H1 (cell line): ENCODE results near the gene NETO1. TPM values are rescaled to one million over a fixed set of nuclear protein-coding genes. Genes with fewer than 3 reads are reported as not detected.

Experiments
- BACH1 ChIP-seq: IDR thresholded peaks from 2 replicates; pipeline ENCODE4 v1.6.1; 2012; ENCODE audit warnings: low read length, improper control_type of control experiment
- BRCA1 ChIP-seq: IDR thresholded peaks from 2 replicates; pipeline ENCODE4 v1.6.1; 2012; ENCODE audit warnings: low read depth, low read length, improper control_type of control experiment
- CEBPB ChIP-seq: IDR thresholded peaks from 2 replicates; pipeline ENCODE4 v1.6.1; 2012; ENCODE audit warnings: low read depth, low read length
- CHD2 ChIP-seq: IDR thresholded peaks from 2 replicates; pipeline ENCODE4 v1.6.1; 2012; ENCODE audit warnings: low read length, improper control_type of control experiment
- CTBP2 ChIP-seq: IDR thresholded peaks from 2 replicates; pipeline ENCODE4 v1.7.0; 2011; ENCODE audit warnings: borderline replicate concordance, mild to moderate bottlenecking, moderate library complexity, mixed read lengths, low read length; ENCODE audit not compliant: insufficient read depth, insufficient read length
- EP300 ChIP-seq, 2 experiments: IDR thresholded peaks; 1 replicate in 1 of 2; 2 replicates in 1 of 2; pipeline ENCODE4 v1.6.1; 2011 to 2012; ENCODE audit warnings: low read depth in 2 of 2, low read length in 2 of 2, mild to moderate bottlenecking in 2 of 2, borderline replicate concordance in 1 of 2, inconsistent platforms in 1 of 2, moderate library complexity in 1 of 2
- EZH2 ChIP-seq: fragments of 200-600 bp; sonication (generic); IDR thresholded peaks from 2 replicates; pipeline ENCODE4 v1.7.1; 2012; ENCODE audit warnings: low read depth, mild to moderate bottlenecking, moderate library complexity, low read length, inconsistent platforms; ENCODE audit not compliant: severe bottlenecking
- GABPA ChIP-seq: IDR thresholded peaks from 2 replicates; pipeline ENCODE4 v1.6.1; 2011; ENCODE audit warnings: mild to moderate bottlenecking, low read length, moderate library complexity, borderline replicate concordance; ENCODE audit not compliant: insufficient read depth
- HDAC2 ChIP-seq, 2 experiments: fragments of 300-600 bp in 1 of 2; sonication (generic) in 1 of 2; IDR thresholded peaks; 2 replicates each; pipeline ENCODE4 v1.6.1; 2011 to 2012; ENCODE audit warnings: low read depth in 2 of 2, low read length in 2 of 2, mild to moderate bottlenecking in 2 of 2, moderate library complexity in 2 of 2, borderline replicate concordance in 1 of 2, inconsistent platforms in 1 of 2
- PHF8 ChIP-seq: fragments of 200-600 bp; sonication (generic); conservative IDR thresholded peaks from 2 replicates; pipeline ENCODE4 v1.7.1; 2012; ENCODE audit warnings: low read depth, mild to moderate bottlenecking, inconsistent platforms, low read length, moderate library complexity
- POLR2A ChIP-seq, 2 experiments: IDR thresholded peaks; 1 replicate in 1 of 2; 2 replicates in 1 of 2; pipeline ENCODE4 v1.6.1; 2011; ENCODE audit warnings: low read depth in 2 of 2, low read length in 2 of 2, mild to moderate bottlenecking in 2 of 2; ENCODE audit errors: control extremely low read depth in 1 of 2
- POLR2AphosphoS5 ChIP-seq: IDR thresholded peaks from 2 replicates; pipeline ENCODE4 v1.6.1; 2011; ENCODE audit warnings: low read depth, low read length
- RAD21 ChIP-seq, 2 experiments: IDR thresholded peaks in 1 of 2; conservative IDR thresholded peaks in 1 of 2; 2 replicates each; pipeline ENCODE4 v1.6.1; 2011; ENCODE audit warnings: low read depth in 2 of 2, low read length in 2 of 2, improper control_type of control experiment in 1 of 2, inconsistent platforms in 1 of 2, mild to moderate bottlenecking in 1 of 2, moderate library complexity in 1 of 2
- RNF2 ChIP-seq: fragments of 200-900, 300-1000 bp; sonication (generic); IDR thresholded peaks from 2 replicates; pipeline ENCODE4 v1.7.1; 2016; ENCODE audit warnings: borderline replicate concordance, low read depth, mild to moderate bottlenecking, antibody characterized with exemption, low read length; ENCODE audit not compliant: poor library complexity, severe bottlenecking; ENCODE audit errors: missing control alignments
- RXRA ChIP-seq: IDR thresholded peaks from 2 replicates; pipeline ENCODE4 v1.6.1; 2011; ENCODE audit warnings: low read depth, mild to moderate bottlenecking, low read length, moderate library complexity; ENCODE audit not compliant: insufficient read depth
- SIN3A ChIP-seq, 2 experiments: IDR thresholded peaks in 1 of 2; conservative IDR thresholded peaks in 1 of 2; 2 replicates each; pipeline ENCODE4 v1.6.1; 2011 to 2012; ENCODE audit warnings: low read length in 2 of 2, improper control_type of control experiment in 1 of 2, low read depth in 1 of 2, mild to moderate bottlenecking in 1 of 2
- SIRT6 ChIP-seq: IDR thresholded peaks from one replicate; pipeline ENCODE4 v1.7.1; 2012; ENCODE audit warnings: low read length, inconsistent platforms
- SP2 ChIP-seq: IDR thresholded peaks from 2 replicates; pipeline ENCODE4 v1.6.1; 2012; ENCODE audit warnings: mild to moderate bottlenecking, low read length, inconsistent platforms
- SRF ChIP-seq: IDR thresholded peaks from 2 replicates; pipeline ENCODE4 v1.6.1; 2011; ENCODE audit warnings: mild to moderate bottlenecking, low read depth, low read length, moderate library complexity
- TAF7 ChIP-seq: optimal IDR thresholded peaks from 2 replicates; pipeline ENCODE3; 2011; ENCODE audit warnings: low read depth, mild to moderate bottlenecking, inconsistent platforms, low read length, moderate library complexity, borderline replicate concordance
- polyA plus RNA-seq, 7 experiments: library from polyadenylated mRNA; depleted of rRNA in 3 of 7; stranded (reverse) in 5 of 7; unstranded in 2 of 7; fragments of >200 nt in 5 of 7; fragments of 200-250 nt in 2 of 7; gene quantifications; 1 replicate in 5 of 7; 2 replicates in 1 of 7; 4 replicates in 1 of 7; pipeline versions ENCODE4 v1.2.1 to v1.2.3, GENCODE V29; 2011 to 2013; ENCODE audit warnings: missing spikeins in 2 of 7, mixed read lengths in 2 of 7
- total RNA-seq: library from RNA; stranded (reverse); fragmentation: NEBNext Ultra II Directional; extraction: Animal tissue kit (Norgen Biotek cat#: 25700); gene quantifications from 2 replicates; pipeline ENCODE4 v1.2.1, GENCODE V29; 2021
- TF ChIP-seq, protein P1 (sequence below): IDR thresholded peaks from 2 replicates; pipeline ENCODE4 v1.6.1; 2012; ENCODE audit warnings: inconsistent platforms
- TF ChIP-seq, protein P2 (sequence below): IDR thresholded peaks from 2 replicates; pipeline ENCODE4 v1.6.1; 2011; ENCODE audit warnings: low read length, improper control_type of control experiment

The NETO1 gene
- total and polyA plus RNA-seq, 2 of the 8 experiments (the other 6 are each of a cell fraction or from before 2014, with no cell fraction given) = 3.0 to 19.3 TPM

DNA sequence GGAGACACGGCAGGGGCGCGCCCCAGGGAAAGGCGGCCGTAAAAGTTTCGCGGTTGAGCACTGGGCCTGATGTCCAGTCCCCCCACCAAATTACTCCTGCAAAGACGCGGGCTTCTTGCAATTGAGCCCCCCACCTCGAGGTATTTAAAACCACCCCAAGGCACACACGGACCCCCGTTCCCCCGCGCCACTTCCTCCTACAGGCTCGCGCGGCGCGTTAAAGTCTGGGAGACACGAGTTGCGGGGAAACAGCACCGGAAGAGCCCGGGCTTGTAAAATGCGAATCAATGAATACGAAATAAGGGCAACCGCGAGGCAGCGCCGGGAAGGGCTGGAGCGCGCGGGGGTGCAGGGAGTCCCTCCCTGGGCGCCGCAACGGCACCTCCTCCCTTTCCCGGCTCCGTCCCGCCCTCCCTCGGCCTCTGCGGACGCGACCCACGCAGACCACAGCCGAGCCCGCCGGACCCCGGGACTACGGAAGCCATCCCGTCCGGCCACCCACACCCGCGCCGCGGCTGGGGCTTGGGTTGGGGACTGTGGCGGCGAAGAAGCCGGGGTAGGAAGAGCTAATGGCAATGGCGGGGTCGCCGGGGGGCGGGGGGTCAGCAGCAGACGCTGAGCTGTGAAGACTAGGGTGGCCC lies 918 bp upstream of the NETO1 start (continued):
- TF ChIP-seq HDAC2 (IDR thresholded peaks at IDR 0.05; ENCODE audit: borderline replicate concordance in 1 of 2, low read depth in 2 of 2, low read length in 2 of 2) (no peak), BACH1 (peak; percentile 5; the same call in 1 of the 2 replicates), RXRA (no peak), EZH2 (peak; percentile 42), SRF (no peak), SP2 (no peak), CEBPB (no peak), GABPA (no peak), SIRT6 (no peak), TAF7 (no peak), POLR2AphosphoS5 (no peak), PHF8 (0 out of 2 replicates have a peak, but pooled peaks have one; percentile 18), CTBP2 (peak; percentile 82), RAD21 (IDR thresholded peaks at IDR 0.05 in 1 of 2, conservative IDR thresholded peaks at IDR 0.05 in 1 of 2; ENCODE audit: low read depth in 2 of 2, low read length in 2 of 2) (no peak; a peak in 1 of 4 replicates), BRCA1 (no peak), POLR2A (IDR thresholded peaks at IDR 0.05; ENCODE audit: control extremely low read depth in 1 of 2, low read depth in 2 of 2, low read length in 2 of 2) (no peak), CHD2 (no peak), RNF2 (peak; percentile 68), EP300 (IDR thresholded peaks at IDR 0.05; ENCODE audit: borderline replicate concordance in 1 of 2, low read depth in 2 of 2, low read length in 2 of 2) (no peak), SIN3A (conservative IDR thresholded peaks at IDR 0.05 in 1 of 2, IDR thresholded peaks at IDR 0.05 in 1 of 2; ENCODE audit: low read depth in 1 of 2, low read length in 2 of 2) (no peak)
- TF ChIP-seq, protein P1, sequence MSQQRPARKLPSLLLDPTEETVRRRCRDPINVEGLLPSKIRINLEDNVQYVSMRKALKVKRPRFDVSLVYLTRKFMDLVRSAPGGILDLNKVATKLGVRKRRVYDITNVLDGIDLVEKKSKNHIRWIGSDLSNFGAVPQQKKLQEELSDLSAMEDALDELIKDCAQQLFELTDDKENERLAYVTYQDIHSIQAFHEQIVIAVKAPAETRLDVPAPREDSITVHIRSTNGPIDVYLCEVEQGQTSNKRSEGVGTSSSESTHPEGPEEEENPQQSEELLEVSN = no peak
- TF ChIP-seq, protein P2, sequence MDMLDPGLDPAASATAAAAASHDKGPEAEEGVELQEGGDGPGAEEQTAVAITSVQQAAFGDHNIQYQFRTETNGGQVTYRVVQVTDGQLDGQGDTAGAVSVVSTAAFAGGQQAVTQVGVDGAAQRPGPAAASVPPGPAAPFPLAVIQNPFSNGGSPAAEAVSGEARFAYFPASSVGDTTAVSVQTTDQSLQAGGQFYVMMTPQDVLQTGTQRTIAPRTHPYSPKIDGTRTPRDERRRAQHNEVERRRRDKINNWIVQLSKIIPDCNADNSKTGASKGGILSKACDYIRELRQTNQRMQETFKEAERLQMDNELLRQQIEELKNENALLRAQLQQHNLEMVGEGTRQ = no peak
